ENCODE measurements around the gene DMRT3. TPM values are rescaled to one million over a fixed set of nuclear protein-coding genes. Genes with fewer than 3 reads are reported as not detected.

The DMRT3 gene
- total and polyA plus RNA-seq, 9 of the 15 experiments (the other 6 are each of a cell fraction or from before 2014, with no cell fraction given): not detected

DNA sequence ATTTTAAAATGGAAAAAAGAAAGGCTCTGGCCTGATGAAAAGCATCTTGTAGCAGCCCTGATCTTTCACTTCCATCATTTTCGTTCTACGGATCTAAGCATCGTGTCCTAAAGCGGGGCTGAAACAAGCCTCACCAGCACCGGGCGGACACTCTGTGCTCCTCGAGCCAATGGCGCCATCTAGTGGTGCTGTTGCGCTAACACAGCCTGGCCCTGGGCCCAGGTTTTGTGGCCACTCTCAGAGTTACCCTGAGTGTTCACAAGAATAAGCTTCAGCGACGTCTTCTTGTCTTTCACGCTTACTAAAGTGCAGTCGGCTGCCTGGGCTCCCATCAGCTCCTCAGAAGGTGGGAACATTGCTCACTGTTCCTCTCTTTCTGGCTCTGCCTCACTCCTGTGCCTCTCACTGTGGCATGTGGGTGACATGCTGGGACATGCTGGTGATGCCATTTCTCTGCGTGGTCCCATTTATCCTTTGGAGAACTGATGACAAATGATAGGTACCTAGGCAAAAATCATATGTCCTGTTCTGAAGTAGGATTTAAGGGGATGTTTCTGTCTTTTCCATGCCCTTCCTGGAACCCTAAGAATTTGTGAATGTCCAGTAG lies 32.7 kb downstream of the DMRT3 start:
- no TSS peak for BruUV-seq (replicated peaks)
- no peaks in the 10 kb centered on the region for H3K79me2 ChIP-seq (ENCODE audit: control insufficient read depth, insufficient read depth, low read length)
- FAIRE-seq: peak; percentile 68
- no peaks in the 10 kb centered on the region for H3K27me3 ChIP-seq (ENCODE audit: control insufficient read depth in 2 of 2, insufficient read depth in 2 of 2, low read length in 2 of 2)
- no peaks in the 10 kb centered on the region for H3K9me3 ChIP-seq (replicated peaks; ENCODE audit: control insufficient read depth, insufficient read depth, low read depth, low read length)
- H3K4me3 ChIP-seq: no peak overlapping the region
- H4K20me1 ChIP-seq (replicated peaks; ENCODE audit: control insufficient read depth, insufficient read depth, low read length): no peaks in the 10 kb centered on the region
- 2% methylated on average over 13 of the region's 14 CpGs for WGBS (ENCODE audit: insufficient coverage, low coverage, missing lambda C conversion rate)
- peak; percentile 99 for ATAC-seq
- ChIA-PET POLR2A (interaction anchor here (1.4 kb wide), 1 partner anchor 10 kb away, joined by 3 read pairs; no protein-coding TSS in a partner anchor), CTCF (ENCODE audit: low intra/inter-chr PET ratio) (interaction anchor here (0.8 kb wide), 1 partner anchor 623 kb away, joined by 5 read pairs; no protein-coding TSS in a partner anchor)
- in situ Hi-C loops (cut with MboI): loop anchor here (5.0 kb wide), 1 partner anchor 127 kb away; no protein-coding TSS in a partner anchor
- H3K4me1 ChIP-seq (replicated peaks in 1 of 2; ENCODE audit: control insufficient read depth in 2 of 2, insufficient read depth in 2 of 2, low read length in 2 of 2): no peaks in the 10 kb centered on the region
- intact Hi-C loops (cut with micrococcal nuclease): loop anchor here (5.0 kb wide), 1 partner anchor 397 kb away; no protein-coding TSS in a partner anchor
- H3K4me2 ChIP-seq (ENCODE audit: insufficient read depth, low read length): no peak overlapping the region
- no peaks in the 10 kb centered on the region for H3K36me3 ChIP-seq (ENCODE audit: control insufficient read depth, insufficient read depth, low read length)
- peak; percentile 53 to 72 (median 68) for DNase-seq (ENCODE audit: extremely low read depth in 1 of 4, low spot score in 3 of 4)
- no peak overlapping the region for H3K27ac ChIP-seq (ENCODE audit: extremely low read depth, low read depth, low read length)
- no peak overlapping the region for H3K9ac ChIP-seq (ENCODE audit: insufficient read depth in 1 of 2, low read depth in 2 of 2, low read length in 2 of 2)
- H3K9me1 ChIP-seq (ENCODE audit: control insufficient read depth, insufficient read depth, low read length): no peaks in the 10 kb centered on the region
- H2AFZ ChIP-seq (ENCODE audit: low read depth, low read length): no peak overlapping the region
- TF ChIP-seq, protein P1, sequence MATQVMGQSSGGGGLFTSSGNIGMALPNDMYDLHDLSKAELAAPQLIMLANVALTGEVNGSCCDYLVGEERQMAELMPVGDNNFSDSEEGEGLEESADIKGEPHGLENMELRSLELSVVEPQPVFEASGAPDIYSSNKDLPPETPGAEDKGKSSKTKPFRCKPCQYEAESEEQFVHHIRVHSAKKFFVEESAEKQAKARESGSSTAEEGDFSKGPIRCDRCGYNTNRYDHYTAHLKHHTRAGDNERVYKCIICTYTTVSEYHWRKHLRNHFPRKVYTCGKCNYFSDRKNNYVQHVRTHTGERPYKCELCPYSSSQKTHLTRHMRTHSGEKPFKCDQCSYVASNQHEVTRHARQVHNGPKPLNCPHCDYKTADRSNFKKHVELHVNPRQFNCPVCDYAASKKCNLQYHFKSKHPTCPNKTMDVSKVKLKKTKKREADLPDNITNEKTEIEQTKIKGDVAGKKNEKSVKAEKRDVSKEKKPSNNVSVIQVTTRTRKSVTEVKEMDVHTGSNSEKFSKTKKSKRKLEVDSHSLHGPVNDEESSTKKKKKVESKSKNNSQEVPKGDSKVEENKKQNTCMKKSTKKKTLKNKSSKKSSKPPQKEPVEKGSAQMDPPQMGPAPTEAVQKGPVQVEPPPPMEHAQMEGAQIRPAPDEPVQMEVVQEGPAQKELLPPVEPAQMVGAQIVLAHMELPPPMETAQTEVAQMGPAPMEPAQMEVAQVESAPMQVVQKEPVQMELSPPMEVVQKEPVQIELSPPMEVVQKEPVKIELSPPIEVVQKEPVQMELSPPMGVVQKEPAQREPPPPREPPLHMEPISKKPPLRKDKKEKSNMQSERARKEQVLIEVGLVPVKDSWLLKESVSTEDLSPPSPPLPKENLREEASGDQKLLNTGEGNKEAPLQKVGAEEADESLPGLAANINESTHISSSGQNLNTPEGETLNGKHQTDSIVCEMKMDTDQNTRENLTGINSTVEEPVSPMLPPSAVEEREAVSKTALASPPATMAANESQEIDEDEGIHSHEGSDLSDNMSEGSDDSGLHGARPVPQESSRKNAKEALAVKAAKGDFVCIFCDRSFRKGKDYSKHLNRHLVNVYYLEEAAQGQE (IDR thresholded peaks at IDR 0.05; ENCODE audit: borderline replicate concordance): peak; percentile 42; the same call in 1 of the 2 replicates
- TF ChIP-seq, protein P1 (CRISPR knock-in tag; IDR thresholded peaks at IDR 0.05; ENCODE audit: low read depth): no peak
- peak; percentile 65 for TF ChIP-seq SMC3 (conservative IDR thresholded peaks at IDR 0.05; ENCODE audit: insufficient read depth, low read depth, low read length)
- peak; percentile 79 for TF ChIP-seq NFIC (IDR thresholded peaks at IDR 0.05)
- TF ChIP-seq ZNF165 (CRISPR knock-in tag; IDR thresholded peaks at IDR 0.05; ENCODE audit: borderline replicate concordance): no peak
- TF ChIP-seq, protein P2, sequence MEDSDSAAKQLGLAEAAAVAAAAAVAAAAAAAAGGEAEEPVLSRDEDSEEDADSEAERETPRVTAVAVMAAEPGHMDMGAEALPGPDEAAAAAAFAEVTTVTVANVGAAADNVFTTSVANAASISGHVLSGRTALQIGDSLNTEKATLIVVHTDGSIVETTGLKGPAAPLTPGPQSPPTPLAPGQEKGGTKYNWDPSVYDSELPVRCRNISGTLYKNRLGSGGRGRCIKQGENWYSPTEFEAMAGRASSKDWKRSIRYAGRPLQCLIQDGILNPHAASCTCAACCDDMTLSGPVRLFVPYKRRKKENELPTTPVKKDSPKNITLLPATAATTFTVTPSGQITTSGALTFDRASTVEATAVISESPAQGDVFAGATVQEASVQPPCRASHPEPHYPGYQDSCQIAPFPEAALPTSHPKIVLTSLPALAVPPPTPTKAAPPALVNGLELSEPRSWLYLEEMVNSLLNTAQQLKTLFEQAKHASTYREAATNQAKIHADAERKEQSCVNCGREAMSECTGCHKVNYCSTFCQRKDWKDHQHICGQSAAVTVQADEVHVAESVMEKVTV (CRISPR knock-in tag; IDR thresholded peaks at IDR 0.05): 0 out of 2 replicates have a peak, but pooled peaks have one; percentile 43
- peak; percentile 74; the same call in 1 of the 2 replicates for TF ChIP-seq STAG1 (CRISPR knock-in tag; IDR thresholded peaks at IDR 0.05; ENCODE audit: borderline replicate concordance)
- TF ChIP-seq RAD21 (CRISPR knock-in tag; conservative IDR thresholded peaks at IDR 0.05 in 1 of 2, IDR thresholded peaks at IDR 0.05 in 1 of 2): peak; percentile 68 to 77
- TF ChIP-seq, protein P3, sequence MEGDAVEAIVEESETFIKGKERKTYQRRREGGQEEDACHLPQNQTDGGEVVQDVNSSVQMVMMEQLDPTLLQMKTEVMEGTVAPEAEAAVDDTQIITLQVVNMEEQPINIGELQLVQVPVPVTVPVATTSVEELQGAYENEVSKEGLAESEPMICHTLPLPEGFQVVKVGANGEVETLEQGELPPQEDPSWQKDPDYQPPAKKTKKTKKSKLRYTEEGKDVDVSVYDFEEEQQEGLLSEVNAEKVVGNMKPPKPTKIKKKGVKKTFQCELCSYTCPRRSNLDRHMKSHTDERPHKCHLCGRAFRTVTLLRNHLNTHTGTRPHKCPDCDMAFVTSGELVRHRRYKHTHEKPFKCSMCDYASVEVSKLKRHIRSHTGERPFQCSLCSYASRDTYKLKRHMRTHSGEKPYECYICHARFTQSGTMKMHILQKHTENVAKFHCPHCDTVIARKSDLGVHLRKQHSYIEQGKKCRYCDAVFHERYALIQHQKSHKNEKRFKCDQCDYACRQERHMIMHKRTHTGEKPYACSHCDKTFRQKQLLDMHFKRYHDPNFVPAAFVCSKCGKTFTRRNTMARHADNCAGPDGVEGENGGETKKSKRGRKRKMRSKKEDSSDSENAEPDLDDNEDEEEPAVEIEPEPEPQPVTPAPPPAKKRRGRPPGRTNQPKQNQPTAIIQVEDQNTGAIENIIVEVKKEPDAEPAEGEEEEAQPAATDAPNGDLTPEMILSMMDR (IDR thresholded peaks at IDR 0.05 in 2 of 3, conservative IDR thresholded peaks at IDR 0.05 in 1 of 3; ENCODE audit: insufficient read depth in 2 of 3, low read depth in 1 of 3, low read length in 3 of 3): peak; percentile 73 to 83 (median 81)

All from K562 (cell line).